ENCODE results near the gene ACTN3. TPM values are rescaled to one million over a fixed set of nuclear protein-coding genes. Genes with fewer than 3 reads are reported as not detected.
A peak's percentile ranks its signal among the peaks of the same experiment; 100 is the strongest.
"Not testable (repeated sequence)": the region's sequence is repeated elsewhere in the genome, so short reads cannot be mapped to it uniquely, and the experiment has no call there.

Gene ACTN3
- total and polyA plus RNA-seq, 3 experiments from 2014 or later = 0.31 to 0.33 TPM; not detected in 1

DNA sequence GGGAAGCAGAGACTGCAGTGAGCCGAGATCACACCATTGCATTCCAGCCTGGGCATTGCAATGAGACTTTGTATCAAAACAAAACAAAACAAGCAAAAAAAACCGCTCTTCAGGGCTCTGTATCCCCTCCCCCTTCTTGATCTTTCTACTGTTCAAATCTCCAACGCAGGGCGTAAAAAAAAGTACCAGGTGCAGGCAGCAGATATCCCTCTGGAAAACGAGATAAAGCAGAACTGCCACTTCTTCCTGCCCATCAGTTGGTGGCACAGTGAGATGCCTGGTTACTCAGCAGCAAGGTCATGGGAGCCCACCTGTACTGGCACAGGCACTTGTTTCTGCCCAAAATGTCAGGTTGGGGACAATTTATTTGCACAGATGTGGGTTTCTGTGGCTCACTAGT lies 57.5 kb downstream of the ACTN3 start:
- no peaks in the 10 kb centered on the region for H3K4me1 ChIP-seq (ENCODE audit: insufficient read depth, low read length)
- no peak overlapping the region for H3K27ac ChIP-seq (ENCODE audit: low read depth, low read length)
- CTCF ChIA-PET = interaction anchor here (0.9 kb wide), 1 partner anchor 12 kb away, joined by 3 read pairs; no protein-coding TSS in a partner anchor
- no peaks in the 10 kb centered on the region for H3K27me3 ChIP-seq (ENCODE audit: insufficient read depth, low read length, poor library complexity, severe bottlenecking)
- H3K27ac Mint-ChIP-seq = peak overlapping the region in 1 of 8 donors; percentile 45
- no peak overlapping the region for H3K4me3 Mint-ChIP-seq
- peaks cover 6% of the 10 kb centered on the region for H3K36me3 ChIP-seq (ENCODE audit: insufficient read depth, low read length)
- H3K27me3 Mint-ChIP-seq = no peaks in the 10 kb centered on the region
- no peaks in the 10 kb centered on the region for H3K9me3 Mint-ChIP-seq
- H3K4me1 Mint-ChIP-seq = no peaks in the 10 kb centered on the region
- POLR2A ChIA-PET = no interaction called here
- H3K36me3 Mint-ChIP-seq = peaks cover 0 to 57% (median 8%) of the 10 kb centered on the region in 3 donors
- no peak overlapping the region for H3K4me3 ChIP-seq (ENCODE audit: low read length)
- no peak for DNase-seq
- H3K9me3 ChIP-seq (ENCODE audit: low read length) = no peaks in the 10 kb centered on the region

DNA sequence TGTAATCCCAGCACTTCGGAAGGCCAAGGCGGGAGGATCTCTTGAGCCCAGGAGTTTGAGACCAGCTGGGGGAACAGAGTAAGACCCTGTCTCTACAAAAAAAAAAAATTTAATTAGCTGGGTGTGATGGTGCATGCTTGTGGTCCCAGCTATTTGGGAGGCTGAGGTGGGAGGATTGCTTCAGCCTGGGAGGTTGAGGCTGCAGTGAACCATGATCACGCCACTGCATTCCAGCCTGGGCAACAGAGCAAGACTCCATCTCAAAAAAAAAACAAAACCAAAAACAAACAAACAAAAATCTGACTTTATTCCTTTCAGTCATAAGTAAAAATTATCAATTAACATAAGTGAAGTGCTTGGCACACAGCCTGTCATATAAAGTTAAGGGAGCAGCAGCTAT lies 59.9 kb downstream of the ACTN3 start:
- H3K27me3 ChIP-seq (ENCODE audit: insufficient read depth, low read length, poor library complexity, severe bottlenecking); H3K36me3 ChIP-seq (ENCODE audit: insufficient read depth, low read length); H3K4me1 ChIP-seq (ENCODE audit: insufficient read depth, low read length); DNase-seq; H3K4me3 Mint-ChIP-seq; H3K27me3 Mint-ChIP-seq; H3K4me3 ChIP-seq (ENCODE audit: low read length); H3K27ac ChIP-seq (ENCODE audit: low read depth, low read length); H3K9me3 ChIP-seq (ENCODE audit: low read length); H3K9me3 Mint-ChIP-seq: not testable (repeated sequence)
- ChIA-PET CTCF (interaction anchor here (1.5 kb wide), 1 partner anchor 10 kb away, joined by 3 read pairs; the partner anchor contains the start of gene RBM14), POLR2A (interaction anchor here (0.6 to 0.9 kb wide), 2 partner anchors 16 to 48 kb away, joined by 4 to 7 read pairs; no protein-coding TSS in a partner anchor)
- Mint-ChIP-seq H3K4me1 (peaks cover 6 to 14% (median 12%) of the 10 kb centered on the region in 3 donors), H3K36me3 (peaks cover 0 to 39% (median 3%) of the 10 kb centered on the region in 3 donors), H3K27ac (peak overlapping the region in 1 of 8 donors; percentile 12)

DNA sequence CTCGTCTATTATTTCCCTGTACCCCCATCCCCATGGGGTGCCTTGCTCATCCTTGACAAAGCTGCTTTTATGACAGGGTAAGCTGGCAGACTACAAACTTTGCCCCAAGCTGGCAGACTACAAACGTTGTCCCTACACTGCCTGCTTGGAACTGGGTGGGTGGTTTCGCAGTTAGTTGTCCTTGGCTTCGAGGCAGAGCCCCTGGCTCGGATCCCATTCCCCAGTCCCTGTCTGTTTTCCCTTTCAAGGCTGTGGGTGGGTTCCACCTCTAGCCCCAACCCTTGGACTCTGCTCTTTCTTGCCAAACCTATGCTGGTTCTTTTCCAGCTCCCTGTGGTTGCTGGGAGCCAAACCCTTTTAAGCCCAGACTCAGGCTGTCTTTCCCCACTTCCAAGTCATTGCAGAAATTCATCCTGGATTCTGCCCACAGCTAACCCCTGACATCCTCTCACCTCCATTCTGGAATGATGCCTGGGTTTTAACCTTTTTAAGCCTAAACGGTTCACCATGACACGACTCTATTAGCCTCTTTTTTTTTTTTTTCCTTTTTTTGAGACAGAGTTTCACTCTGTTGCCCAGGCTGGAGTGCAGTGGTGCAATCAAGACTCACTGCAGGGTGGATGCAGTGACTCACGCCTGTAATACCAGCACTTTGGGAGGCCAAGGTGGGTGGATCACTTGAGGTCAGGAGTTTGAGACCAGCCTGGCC lies 60.6 kb downstream of the ACTN3 start:
- H3K36me3 ChIP-seq (ENCODE audit: insufficient read depth, low read length) = peaks cover 6% of the 10 kb centered on the region
- Mint-ChIP-seq H3K9me3 (no peaks in the 10 kb centered on the region), H3K27me3 (no peaks in the 10 kb centered on the region), H3K36me3 (peaks cover 0 to 34% (median 3%) of the 10 kb centered on the region in 3 donors), H3K4me1 (peaks cover 6 to 14% (median 12%) of the 10 kb centered on the region in 3 donors), H3K27ac (no peak overlapping the region), H3K4me3 (no peak overlapping the region)
- POLR2A ChIA-PET = interaction anchor here (0.5 to 0.9 kb wide), 3 partner anchors 16 to 1683 kb away, joined by 3 to 4 read pairs (median 3); no protein-coding TSS in a partner anchor
- H3K4me1 ChIP-seq (ENCODE audit: insufficient read depth, low read length) = no peaks in the 10 kb centered on the region
- DNase-seq = no peak
- no peaks in the 10 kb centered on the region for H3K27me3 ChIP-seq (ENCODE audit: insufficient read depth, low read length, poor library complexity, severe bottlenecking)
- CTCF ChIA-PET = no interaction called here
- H3K27ac ChIP-seq (ENCODE audit: low read depth, low read length) = no peak overlapping the region
- no peaks in the 10 kb centered on the region for H3K9me3 ChIP-seq (ENCODE audit: low read length)
- H3K4me3 ChIP-seq (ENCODE audit: low read length) = no peak overlapping the region

DNA sequence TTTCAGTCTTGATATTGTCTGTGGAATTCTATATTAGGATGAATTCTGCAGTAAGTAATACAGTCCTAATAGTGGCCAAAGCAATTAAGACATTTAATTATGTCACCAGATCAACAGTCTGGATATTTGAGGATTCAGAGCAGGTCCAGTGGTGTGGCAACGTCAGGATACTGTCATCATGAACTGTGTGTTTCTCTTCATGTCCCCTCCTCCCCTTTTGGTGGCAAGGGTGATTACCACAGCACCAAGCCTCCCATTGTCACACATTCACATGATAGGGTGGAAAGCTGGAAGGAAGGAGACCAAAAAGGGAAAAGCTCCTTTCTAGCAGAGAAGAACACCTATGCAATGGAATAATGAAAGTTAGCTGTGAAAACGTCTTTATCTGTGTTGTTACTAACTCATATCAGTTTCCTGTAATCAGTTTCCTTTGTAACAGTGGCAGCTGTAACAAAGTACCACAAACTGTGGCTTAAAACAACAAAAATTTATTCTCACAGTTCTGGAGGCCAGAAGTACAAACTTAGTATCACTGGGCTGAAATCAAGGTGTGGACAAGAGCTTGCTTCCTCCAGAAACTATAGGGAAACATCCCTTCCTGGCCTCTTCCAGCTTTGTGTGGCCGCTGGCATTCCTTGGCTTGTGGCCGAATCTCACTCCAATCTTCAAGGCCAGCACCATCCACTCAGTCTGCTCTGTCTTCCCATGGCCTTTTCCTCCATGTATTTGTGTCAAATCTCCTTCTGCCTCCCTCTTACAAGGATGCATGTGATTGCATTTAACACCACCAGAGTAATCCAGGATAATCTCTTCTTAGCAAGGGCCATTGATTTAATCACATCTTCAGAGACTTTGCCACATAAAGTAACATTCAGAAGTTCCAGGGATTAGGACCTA lies 63.3 kb downstream of the ACTN3 start:
- peaks cover 0 to 18% (median 3%) of the 10 kb centered on the region in 3 donors for H3K36me3 Mint-ChIP-seq
- H3K36me3 ChIP-seq (ENCODE audit: insufficient read depth, low read length) = peaks cover 5% of the 10 kb centered on the region
- peaks cover 6 to 14% (median 12%) of the 10 kb centered on the region in 3 donors for H3K4me1 Mint-ChIP-seq
- DNase-seq = no peak
- POLR2A ChIA-PET = no interaction called here
- no peak overlapping the region for H3K4me3 ChIP-seq (ENCODE audit: low read length)
- H3K27me3 ChIP-seq (ENCODE audit: insufficient read depth, low read length, poor library complexity, severe bottlenecking) = no peaks in the 10 kb centered on the region
- no peak overlapping the region for H3K4me3 Mint-ChIP-seq
- CTCF ChIA-PET = interaction anchor here (0.8 kb wide), 1 partner anchor 15 kb away, joined by 3 read pairs; no protein-coding TSS in a partner anchor
- peak overlapping the region; percentile 9 to 83 (median 60) for H3K27ac Mint-ChIP-seq
- H3K27ac ChIP-seq (ENCODE audit: low read depth, low read length) = no peak overlapping the region
- H3K9me3 ChIP-seq (ENCODE audit: low read length) = no peaks in the 10 kb centered on the region
- no peaks in the 10 kb centered on the region for H3K4me1 ChIP-seq (ENCODE audit: insufficient read depth, low read length)
- H3K27me3 Mint-ChIP-seq = no peaks in the 10 kb centered on the region
- no peaks in the 10 kb centered on the region for H3K9me3 Mint-ChIP-seq

DNA sequence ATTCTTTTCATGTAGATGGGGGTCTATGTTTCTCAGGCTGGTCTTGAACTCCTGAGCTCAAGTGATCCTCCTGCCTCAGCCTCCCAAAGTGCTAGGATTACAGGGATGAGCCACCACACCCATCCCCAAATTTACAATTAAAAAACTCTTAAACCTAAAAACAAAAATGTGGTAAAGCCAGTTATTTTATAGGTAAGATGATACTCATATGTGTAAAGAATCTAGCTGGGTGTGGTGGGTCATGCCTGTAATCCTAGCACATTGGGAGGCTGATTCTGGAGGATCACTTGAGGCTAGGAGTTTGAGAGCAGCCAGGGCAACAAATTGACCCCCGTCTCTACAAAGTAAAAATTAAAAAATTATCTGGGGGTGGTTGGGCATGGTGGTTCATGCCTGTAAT lies 65.8 kb downstream of the ACTN3 start:
- no peak overlapping the region for H3K27ac ChIP-seq (ENCODE audit: low read depth, low read length)
- CTCF ChIA-PET = interaction anchor here (1.4 to 2.3 kb wide), 2 partner anchors 26 to 33 kb away, joined by 4 to 7 read pairs; partner anchors contain the start of gene RBM4
- H3K9me3 Mint-ChIP-seq = no peaks in the 10 kb centered on the region

More for the DNA sequence above, 65.8 kb downstream of the ACTN3 start:
- Histone ChIP-seq H3K36me3 (ENCODE audit: insufficient read depth, low read length) (no peaks in the 10 kb centered on the region), H3K27me3 (ENCODE audit: insufficient read depth, low read length, poor library complexity, severe bottlenecking) (no peaks in the 10 kb centered on the region), H3K9me3 (ENCODE audit: low read length) (no peaks in the 10 kb centered on the region), H3K4me3 (ENCODE audit: low read length) (no peak overlapping the region), H3K4me1 (ENCODE audit: insufficient read depth, low read length) (peaks cover 8% of the 10 kb centered on the region)
- Mint-ChIP-seq H3K4me1 (peaks cover 16 to 33% (median 23%) of the 10 kb centered on the region in 3 donors), H3K27ac (peak overlapping the region in 1 of 8 donors; percentile 23), H3K27me3 (peaks cover 0 to 4% of the 10 kb centered on the region in 2 donors), H3K36me3 (peaks cover 0 to 13% (median 0%) of the 10 kb centered on the region in 3 donors), H3K4me3 (no peak overlapping the region)
- DNase-seq = no peak
- POLR2A ChIA-PET = no interaction called here

Other genes starting within 250 kb of the ACTN3 start
- gene CD248, start 229.9 kb upstream of the ACTN3 start, total RNA-seq = 1 to 10 TPM; 2.9 to 3.1 TPM
- 18.9 TPM for gene CD248, start 229.9 kb upstream of the ACTN3 start, polyA plus RNA-seq
- 1 to 10 TPM; 1.5 to 1.7 TPM for gene RIN1, start 210.5 kb upstream of the ACTN3 start, total RNA-seq
- 2.3 TPM for gene RIN1, start 210.5 kb upstream of the ACTN3 start, polyA plus RNA-seq
- 10 to 100 TPM; 66.1 to 66.5 TPM for gene BRMS1, start 201.8 kb upstream of the ACTN3 start, total RNA-seq
- gene BRMS1, start 201.8 kb upstream of the ACTN3 start, polyA plus RNA-seq = 76.4 TPM
- gene B4GAT1, start 199.3 kb upstream of the ACTN3 start, total RNA-seq = 10 to 100 TPM; 11.1 to 13.0 TPM
- gene B4GAT1, start 199.3 kb upstream of the ACTN3 start, polyA plus RNA-seq = 13.3 TPM
- 1 to 10 TPM; 7.9 to 8.5 TPM for gene SLC29A2, start 175.1 kb upstream of the ACTN3 start, total RNA-seq
- gene SLC29A2, start 175.1 kb upstream of the ACTN3 start, polyA plus RNA-seq = 1.9 TPM
- gene NPAS4, start 125.9 kb upstream of the ACTN3 start, total RNA-seq = not detected
- gene NPAS4, start 125.9 kb upstream of the ACTN3 start, polyA plus RNA-seq = not detected
- gene MRPL11, start 108.1 kb upstream of the ACTN3 start, total RNA-seq = 100 to 1,000 TPM; 148 to 152 TPM
- gene MRPL11, start 108.1 kb upstream of the ACTN3 start, polyA plus RNA-seq = 86.9 TPM
- 1 to 10 TPM; 5.3 to 6.6 TPM for gene PELI3, start 80.0 kb upstream of the ACTN3 start, total RNA-seq
- gene PELI3, start 80.0 kb upstream of the ACTN3 start, polyA plus RNA-seq = 7.0 TPM
- gene DPP3, start 66.5 kb upstream of the ACTN3 start, total RNA-seq = 10 to 100 TPM; 67.7 to 80.1 TPM
- gene DPP3, start 66.5 kb upstream of the ACTN3 start, polyA plus RNA-seq = 32.5 TPM
- 10 to 100 TPM; 17.7 to 21.2 TPM for gene BBS1, start 36.3 kb upstream of the ACTN3 start, total RNA-seq
- 15.6 TPM for gene BBS1, start 36.3 kb upstream of the ACTN3 start, polyA plus RNA-seq
- 10 to 100 TPM; 16.6 to 17.1 TPM for gene ZDHHC24, start 855 bp upstream of the ACTN3 start, total RNA-seq
- 21.5 TPM for gene ZDHHC24, start 855 bp upstream of the ACTN3 start, polyA plus RNA-seq
- 1 to 10 TPM; 5.6 to 6.0 TPM for gene CTSF, start 21.7 kb downstream of the ACTN3 start, total RNA-seq
- 20.6 TPM for gene CTSF, start 21.7 kb downstream of the ACTN3 start, polyA plus RNA-seq
- under 1 TPM; 0.20 to 0.27 TPM for gene CCDC87, start 46.2 kb downstream of the ACTN3 start, total RNA-seq
- gene CCDC87, start 46.2 kb downstream of the ACTN3 start, polyA plus RNA-seq = not detected
- gene CCS, start 46.3 kb downstream of the ACTN3 start, total RNA-seq = 10 to 100 TPM; 24.1 to 25.7 TPM
- 41.1 TPM for gene CCS, start 46.3 kb downstream of the ACTN3 start, polyA plus RNA-seq
- 100 to 1,000 TPM; 152 to 165 TPM for gene RBM14, start 69.7 kb downstream of the ACTN3 start, total RNA-seq
- 87.9 TPM for gene RBM14, start 69.7 kb downstream of the ACTN3 start, polyA plus RNA-seq
- gene RBM4, start 91.8 kb downstream of the ACTN3 start, total RNA-seq = 100 to 1,000 TPM; 115 to 124 TPM
- gene RBM4, start 91.8 kb downstream of the ACTN3 start, polyA plus RNA-seq = 224 TPM
- gene RBM4B, start 131.0 kb downstream of the ACTN3 start, total RNA-seq = 10 to 100 TPM; 19.5 to 20.0 TPM
- 13.1 TPM for gene RBM4B, start 131.0 kb downstream of the ACTN3 start, polyA plus RNA-seq
- under 1 TPM; 0.81 to 0.84 TPM for gene SPTBN2, start 182.3 kb downstream of the ACTN3 start, total RNA-seq
- not detected for gene SPTBN2, start 182.3 kb downstream of the ACTN3 start, polyA plus RNA-seq